Cardiac muscle cell (in vitro differentiated cells and primary cell): ENCODE data around the gene PRKG1. TPM values are rescaled to one million over a fixed set of nuclear protein-coding genes. Genes with fewer than 3 reads are reported as not detected.
A peak's percentile ranks its signal among the peaks of the same experiment; 100 is the strongest.

ENCODE experiments used
- DNase-seq, 2 donors: peaks; one replicate each; pipeline versions ENCODE4 v3.0.0 to v3.0.0-alpha.2; 2010 to 2017; ENCODE audit warnings: low read depth in 1 of 2, low spot score in 1 of 2
- H3K27ac ChIP-seq: fragments of 200-600 bp; sonication (generic); 2 replicates; pipeline ENCODE4 v1.5.1; 2016
- H3K27me3 ChIP-seq: fragments of 200-600 bp; sonication (generic); 2 replicates; pipeline ENCODE4 v1.6.0; 2016; ENCODE audit warnings: control low read depth
- H3K36me3 ChIP-seq: fragments of 200-600 bp; sonication (generic); 2 replicates; pipeline ENCODE4 v1.5.1; 2016; ENCODE audit warnings: control low read depth
- H3K4me1 ChIP-seq: fragments of 200-600 bp; sonication (generic); 2 replicates; pipeline ENCODE4 v1.8.1; 2017; ENCODE audit warnings: low read depth, mild to moderate bottlenecking, mixed run types
- H3K4me3 ChIP-seq: fragments of 200-600 bp; sonication (generic); 2 replicates; pipeline ENCODE4 v1.5.1; 2016; ENCODE audit warnings: mild to moderate bottlenecking
- H3K9me3 ChIP-seq: fragments of 200-600 bp; sonication (generic); 2 replicates; pipeline ENCODE4 v1.5.1; 2017; ENCODE audit warnings: low read depth, mild to moderate bottlenecking, control low read depth
- CTCF ChIP-seq: IDR thresholded peaks from 2 replicates; pipeline ENCODE4 v1.5.1; 2012; ENCODE audit warnings: low read depth, mild to moderate bottlenecking, low read length
- polyA plus RNA-seq: library from polyadenylated mRNA; unstranded; fragments of >200 nt; fragmentation: Nextera tagmentation; extraction: Ambion mirVana; gene quantifications from 2 replicates; pipeline ENCODE4 v1.2.1, GENCODE V29; 2016
- total RNA-seq: library from RNA; depleted of rRNA; stranded (reverse); fragments of >200 nt; gene quantifications from 2 replicates; pipeline ENCODE4 v1.2.3, GENCODE V29; 2016

PRKG1 gene
- total and polyA plus RNA-seq, 2 experiments from 2014 or later = 2.9 to 13.3 TPM

DNA sequence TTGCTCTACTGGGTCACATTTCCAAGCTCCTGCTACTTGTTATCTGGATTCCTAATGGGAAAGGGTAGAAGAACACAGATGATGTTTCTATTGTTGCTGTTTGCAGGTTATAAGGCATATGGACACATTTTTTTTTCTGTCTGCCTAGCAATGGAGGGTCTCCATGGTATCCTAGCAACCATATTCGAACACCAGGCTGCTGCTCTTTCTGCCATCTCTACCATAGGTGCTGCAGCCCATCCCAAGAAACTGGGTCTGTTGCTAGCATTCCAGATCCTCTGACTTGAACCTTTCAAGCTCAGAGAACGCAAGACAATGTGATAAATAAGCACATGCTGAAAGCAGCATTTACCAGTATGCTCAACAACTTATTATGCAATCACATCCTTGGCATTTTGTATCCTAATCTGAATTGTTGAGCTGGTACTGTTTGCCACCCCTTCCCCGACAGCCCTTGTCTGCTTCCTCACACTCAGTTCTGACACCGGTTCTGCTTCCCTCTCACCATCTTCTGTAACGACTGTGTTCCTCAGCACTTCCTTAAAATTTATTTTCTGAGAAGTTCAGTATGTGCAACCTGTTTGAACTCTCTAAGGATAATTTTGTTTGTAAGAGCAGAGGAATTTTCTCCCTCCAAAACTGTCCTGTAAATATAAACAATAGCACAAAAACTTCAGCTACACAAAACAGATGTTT, 6.2 kb downstream of the PRKG1 start:
- no peak overlapping the region for H3K4me3 ChIP-seq
- no peak for TF ChIP-seq CTCF
- peaks cover 10% of the 10 kb centered on the region for H3K4me1 ChIP-seq
- no peak for DNase-seq
- H3K36me3 ChIP-seq = no peaks in the 10 kb centered on the region
- H3K9me3 ChIP-seq = no peaks in the 10 kb centered on the region
- H3K27ac ChIP-seq = no peak overlapping the region
- peaks cover 5% of the 10 kb centered on the region for H3K27me3 ChIP-seq

DNA sequence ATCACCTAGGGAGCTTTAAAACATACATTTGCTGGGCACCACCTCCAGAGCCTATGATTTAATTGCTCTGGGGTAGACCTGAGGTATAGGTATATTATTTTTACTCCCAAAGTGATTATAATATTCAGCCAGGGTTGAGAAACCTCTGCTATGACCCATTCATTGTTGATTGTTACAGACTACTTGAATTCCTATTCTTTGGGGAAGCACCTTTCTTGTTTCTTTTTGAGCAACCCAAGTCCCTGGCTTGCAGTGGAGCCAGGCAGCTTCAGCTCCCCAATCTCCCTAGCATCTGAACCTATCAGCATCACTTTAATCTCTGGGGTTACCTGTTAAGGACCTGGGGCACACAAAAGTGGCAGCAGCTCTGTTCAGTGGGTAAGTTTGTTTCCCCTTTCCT, 8.6 kb downstream of the PRKG1 start:
- no peaks in the 10 kb centered on the region for H3K36me3 ChIP-seq
- no peaks in the 10 kb centered on the region for H3K27me3 ChIP-seq
- TF ChIP-seq CTCF = no peak
- DNase-seq = no peak
- peaks cover 10% of the 10 kb centered on the region for H3K4me1 ChIP-seq
- no peaks in the 10 kb centered on the region for H3K9me3 ChIP-seq
- peak overlapping the region; percentile 17 for H3K27ac ChIP-seq
- H3K4me3 ChIP-seq = no peak overlapping the region

DNA sequence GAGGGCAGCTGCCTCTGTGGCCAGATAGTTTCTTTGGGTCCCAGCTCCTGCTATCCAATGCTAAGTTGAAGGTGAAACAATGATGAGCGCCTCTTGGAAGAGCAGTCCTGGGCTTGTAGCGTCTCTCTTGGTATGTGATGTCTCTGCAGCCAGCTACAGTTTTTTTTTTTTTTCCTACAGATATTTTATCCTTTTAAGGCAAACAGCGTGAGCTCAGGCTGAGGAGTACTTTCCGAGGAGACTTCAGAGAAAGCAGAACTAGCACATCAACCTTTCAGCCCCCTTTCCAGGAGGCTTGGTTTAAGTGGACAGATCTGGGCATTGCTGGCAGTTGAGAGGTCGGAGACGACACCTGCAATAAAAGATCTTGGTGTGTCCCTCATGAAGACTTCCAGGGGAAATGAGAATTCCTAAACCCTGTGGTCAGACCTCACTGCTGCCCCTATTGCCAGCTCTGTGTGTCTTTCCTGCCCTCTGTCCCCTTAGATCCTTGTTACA, 9.1 kb downstream of the PRKG1 start:
- no peaks in the 10 kb centered on the region for H3K9me3 ChIP-seq
- peak; percentile 26 to 47 for DNase-seq
- H3K27ac ChIP-seq = peak overlapping the region; percentile 57
- no peaks in the 10 kb centered on the region for H3K36me3 ChIP-seq
- no peaks in the 10 kb centered on the region for H3K27me3 ChIP-seq
- no peak for TF ChIP-seq CTCF
- no peak overlapping the region for H3K4me3 ChIP-seq
- H3K4me1 ChIP-seq = peaks cover 10% of the 10 kb centered on the region

DNA sequence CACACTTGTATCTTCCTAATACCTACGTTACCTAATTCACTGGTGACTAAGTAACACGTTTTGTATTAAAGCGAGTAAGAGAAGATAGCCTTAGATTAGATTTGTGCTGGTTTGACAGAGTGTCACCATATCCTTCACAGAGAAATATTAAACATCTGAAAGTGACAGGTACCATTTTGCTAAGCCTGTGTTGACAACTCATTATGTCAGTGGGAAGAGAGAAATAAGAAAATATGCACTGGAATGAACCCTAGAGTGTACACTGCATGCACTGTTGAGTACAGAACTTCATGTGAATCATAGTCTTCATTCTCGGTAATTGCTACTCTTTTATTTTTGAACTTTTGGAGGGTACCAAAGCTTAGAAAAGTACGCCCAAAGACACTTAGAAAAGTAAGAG, 10.9 kb downstream of the PRKG1 start:
- peaks cover 4% of the 10 kb centered on the region for H3K4me1 ChIP-seq
- no peaks in the 10 kb centered on the region for H3K9me3 ChIP-seq
- no peak for TF ChIP-seq CTCF
- no peak overlapping the region for H3K4me3 ChIP-seq
- no peaks in the 10 kb centered on the region for H3K27me3 ChIP-seq
- no peak for DNase-seq
- H3K36me3 ChIP-seq = no peaks in the 10 kb centered on the region
- H3K27ac ChIP-seq = no peak overlapping the region

DNA sequence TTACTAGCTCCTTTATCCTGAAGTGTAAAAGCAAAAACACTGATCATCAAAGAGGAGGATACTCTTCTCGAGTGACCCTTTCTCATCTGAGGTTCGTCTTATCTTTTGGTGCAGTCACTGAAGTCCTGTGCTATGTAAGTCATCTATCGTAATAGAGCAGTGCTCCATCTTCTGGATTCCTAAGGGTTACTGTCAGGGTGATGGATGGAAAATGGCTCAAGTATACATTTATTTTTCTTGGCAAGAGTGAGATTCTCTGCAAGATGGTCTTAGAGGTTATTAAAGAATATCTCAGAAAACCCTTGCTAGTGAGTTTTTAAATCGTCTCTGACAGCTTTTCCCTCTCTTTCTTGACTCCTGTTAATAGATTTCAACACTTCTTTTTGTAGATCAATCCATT, 12.4 kb downstream of the PRKG1 start:
- Histone ChIP-seq H3K27ac (no peak overlapping the region), H3K9me3 (no peaks in the 10 kb centered on the region), H3K27me3 (no peaks in the 10 kb centered on the region), H3K4me1 (peaks cover 4% of the 10 kb centered on the region), H3K4me3 (no peak overlapping the region), H3K36me3 (no peaks in the 10 kb centered on the region)
- no peak for DNase-seq
- no peak for TF ChIP-seq CTCF
